ENCODE data around the gene CSF1.

The CSF1 gene

GRCh38 chr1:109889094-109889493 is 21.6 kb upstream of the CSF1 start:
- H3K27me3 ChIP-seq (ENCODE audit: insufficient read depth, low read depth): no peaks in the 10 kb centered on the region
- H3K4me2 ChIP-seq: no peak overlapping the region
- H3K4me1 ChIP-seq (ENCODE audit: low read depth, poor library complexity, severe bottlenecking): no peaks in the 10 kb centered on the region
- H3K9ac ChIP-seq: no peak overlapping the region
- H2AFZ ChIP-seq (ENCODE audit: low read depth): no peak overlapping the region
- H3K4me3 ChIP-seq (IDR thresholded peaks at IDR 0.05; ENCODE audit: insufficient read depth, low read depth, low read length): no peak overlapping the region
- no peaks in the 10 kb centered on the region for H3K36me3 ChIP-seq (ENCODE audit: insufficient read depth)
- no peaks in the 10 kb centered on the region for H3K79me2 ChIP-seq (ENCODE audit: insufficient read depth, low read depth)
- H3K27ac ChIP-seq: no peak overlapping the region
- TF ChIP-seq CTCF (conservative IDR thresholded peaks at IDR 0.05; ENCODE audit: low read depth, low read length): no peak
- H4K20me1 ChIP-seq (ENCODE audit: insufficient read depth): no peaks in the 10 kb centered on the region

GRCh38 chr1:109890115-109890953 is 20.3 kb upstream of the CSF1 start:
- Histone ChIP-seq H3K36me3 (ENCODE audit: insufficient read depth) (no peaks in the 10 kb centered on the region), H3K4me1 (ENCODE audit: low read depth, poor library complexity, severe bottlenecking) (no peaks in the 10 kb centered on the region), H3K4me3 (IDR thresholded peaks at IDR 0.05; ENCODE audit: insufficient read depth, low read depth, low read length) (no peak overlapping the region), H3K4me2 (no peak overlapping the region), H3K79me2 (ENCODE audit: insufficient read depth, low read depth) (no peaks in the 10 kb centered on the region), H4K20me1 (ENCODE audit: insufficient read depth) (no peaks in the 10 kb centered on the region), H3K9ac (no peak overlapping the region), H2AFZ (ENCODE audit: low read depth) (no peak overlapping the region), H3K27ac (no peak overlapping the region), H3K27me3 (ENCODE audit: insufficient read depth, low read depth) (no peaks in the 10 kb centered on the region)
- TF ChIP-seq CTCF (conservative IDR thresholded peaks at IDR 0.05; ENCODE audit: low read depth, low read length): no peak

- H3K27ac ChIP-seq: no peak overlapping the region
- no peaks in the 10 kb centered on the region for H4K20me1 ChIP-seq (ENCODE audit: insufficient read depth)
- no peak overlapping the region for H3K4me3 ChIP-seq (IDR thresholded peaks at IDR 0.05; ENCODE audit: insufficient read depth, low read depth, low read length)
- H3K79me2 ChIP-seq (ENCODE audit: insufficient read depth, low read depth): no peaks in the 10 kb centered on the region
- H3K4me2 ChIP-seq: no peak overlapping the region
- H3K9ac ChIP-seq: no peak overlapping the region
- no peak overlapping the region for H2AFZ ChIP-seq (ENCODE audit: low read depth)
- H3K36me3 ChIP-seq (ENCODE audit: insufficient read depth): no peaks in the 10 kb centered on the region
- no peaks in the 10 kb centered on the region for H3K4me1 ChIP-seq (ENCODE audit: low read depth, poor library complexity, severe bottlenecking)
- no peaks in the 10 kb centered on the region for H3K27me3 ChIP-seq (ENCODE audit: insufficient read depth, low read depth)
- TF ChIP-seq CTCF (conservative IDR thresholded peaks at IDR 0.05; ENCODE audit: low read depth, low read length): no peak
These were observed 18.7 kb upstream of the CSF1 start for GRCh38 chr1:109891930-109892329.

GRCh38 chr1:109892561-109893368 is 17.9 kb upstream of the CSF1 start:
- Histone ChIP-seq H3K4me2 (no peak overlapping the region), H3K9ac (no peak overlapping the region)

More at GRCh38 chr1:109892561-109893368, 17.9 kb upstream of the CSF1 start:
- H3K79me2 ChIP-seq (ENCODE audit: insufficient read depth, low read depth): no peaks in the 10 kb centered on the region
- H3K36me3 ChIP-seq (ENCODE audit: insufficient read depth): no peaks in the 10 kb centered on the region
- H4K20me1 ChIP-seq (ENCODE audit: insufficient read depth): no peaks in the 10 kb centered on the region
- no peak overlapping the region for H2AFZ ChIP-seq (ENCODE audit: low read depth)
- H3K27ac ChIP-seq: no peak overlapping the region
- no peaks in the 10 kb centered on the region for H3K27me3 ChIP-seq (ENCODE audit: insufficient read depth, low read depth)
- no peak overlapping the region for H3K4me3 ChIP-seq (IDR thresholded peaks at IDR 0.05; ENCODE audit: insufficient read depth, low read depth, low read length)
- no peaks in the 10 kb centered on the region for H3K4me1 ChIP-seq (ENCODE audit: low read depth, poor library complexity, severe bottlenecking)
- no peak for TF ChIP-seq CTCF (conservative IDR thresholded peaks at IDR 0.05; ENCODE audit: low read depth, low read length)

Measured in KMS-11 (cell line).